Thoracic aorta (tissue), 2 donors: ENCODE data around the gene RAP1GAP. TPM values are rescaled to one million over a fixed set of nuclear protein-coding genes. Genes with fewer than 3 reads are reported as not detected.

Experiments
- ATAC-seq: fragments of 150-250 bp; one replicate; pipeline ENCODE4 v1.8.0; 2017; ENCODE audit warnings: low read depth; ENCODE audit not compliant: insufficient number of reproducible peaks, low FRiP score
- DNase-seq: peaks from one replicate; pipeline ENCODE4 v3.0.0-alpha.2; 2020; ENCODE audit warnings: low spot score
- H3K27ac ChIP-seq, 2 donors: fragments of 200-600 bp; sonication (generic); 1 replicate in 1 of 2; 2 replicates in 1 of 2; pipeline ENCODE4 v1.5.1; 2016; ENCODE audit warnings: mild to moderate bottlenecking in 2 of 2, moderate library complexity in 2 of 2
- H3K27me3 ChIP-seq: fragments of 200-600 bp; sonication (generic); replicated peaks from 2 replicates; pipeline ENCODE4 v1.6.0; 2016; ENCODE audit warnings: mild to moderate bottlenecking; ENCODE audit not compliant: insufficient read depth
- H3K36me3 ChIP-seq: fragments of 200-600 bp; sonication (generic); one replicate; pipeline ENCODE4 v1.5.1; 2016
- H3K4me1 ChIP-seq, 2 donors: fragments of 200-600 bp; sonication (generic); 1 replicate in 1 of 2; 2 replicates in 1 of 2; pipeline versions ENCODE4 v1.5.1 to v1.6.0; 2016; ENCODE audit warnings: low read depth in 2 of 2, mild to moderate bottlenecking in 1 of 2; ENCODE audit not compliant: control insufficient read depth in 1 of 2
- H3K4me3 ChIP-seq: fragments of 200-600 bp; sonication (generic); 2 replicates; pipeline ENCODE4 v1.5.1; 2016; ENCODE audit warnings: mild to moderate bottlenecking
- H3K9me3 ChIP-seq: fragments of 200-600 bp; sonication (generic); 2 replicates; pipeline ENCODE4 v1.5.1; 2016
- total RNA-seq, 2 donors: library from RNA; depleted of rRNA; stranded (reverse); fragments of >200 nt; gene quantifications; one replicate each; pipeline versions ENCODE4 v1.1.0 to v1.2.3, GENCODE V29; 2016
- TF ChIP-seq, protein P1 (sequence below): fragments of 200-600 bp; sonication (generic); IDR thresholded peaks from one replicate; pipeline ENCODE4 v1.5.1; 2019; ENCODE audit warnings: antibody characterized with exemption

Gene RAP1GAP
- total RNA-seq, 2 donors from 2014 or later, result 0.27 to 0.92 TPM

DNA sequence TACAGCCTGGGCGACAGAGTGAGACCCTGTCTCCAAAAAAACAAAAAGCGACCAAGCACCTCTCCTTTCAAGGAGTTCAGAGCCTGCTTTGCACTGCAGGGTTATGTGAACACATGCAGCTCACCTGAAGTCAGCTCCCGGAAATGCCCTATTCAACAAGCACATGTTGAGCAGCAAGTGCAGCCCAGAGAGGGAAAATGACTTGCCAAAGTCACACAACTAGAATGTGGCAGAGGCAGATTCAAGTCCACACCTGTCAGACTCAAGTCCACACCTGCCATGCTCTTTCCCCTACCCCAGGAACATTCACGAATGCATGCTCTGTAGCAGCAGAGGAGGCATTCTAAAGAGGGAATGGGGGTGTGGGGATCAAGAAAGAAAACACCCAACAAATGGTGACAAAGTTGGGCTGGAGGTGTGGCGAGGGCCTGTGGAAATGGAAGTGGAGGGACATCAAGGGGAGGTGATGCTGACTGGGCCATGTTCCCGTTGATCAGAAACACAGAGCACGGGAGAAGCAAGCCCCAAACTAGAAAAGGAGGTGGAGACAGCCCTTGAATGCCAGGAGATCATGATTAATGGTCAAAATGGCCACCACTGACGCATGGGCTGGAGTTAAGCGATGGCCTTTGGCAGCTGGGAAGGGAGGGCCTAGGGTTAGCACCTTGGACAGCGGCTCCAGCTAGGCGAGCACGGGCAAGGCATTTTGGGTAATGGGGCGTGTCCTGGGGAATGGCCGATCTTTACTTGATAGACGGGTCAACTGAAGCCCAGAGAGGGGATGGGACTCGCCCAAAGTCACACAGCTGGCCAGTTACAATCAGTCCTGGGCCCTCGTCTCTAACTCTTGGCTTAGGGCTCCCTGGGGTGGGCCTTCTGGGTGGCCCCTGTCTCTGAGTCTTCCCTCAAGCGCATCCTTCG is 21.5 kb downstream of the RAP1GAP start:
- peaks cover 4 to 8% of the 10 kb centered on the region in 2 donors for H3K4me1 ChIP-seq
- no peaks in the 10 kb centered on the region for H3K36me3 ChIP-seq
- ATAC-seq, result no peak
- H3K9me3 ChIP-seq, result no peaks in the 10 kb centered on the region
- H3K4me3 ChIP-seq, result no peak overlapping the region
- TF ChIP-seq, protein P1, sequence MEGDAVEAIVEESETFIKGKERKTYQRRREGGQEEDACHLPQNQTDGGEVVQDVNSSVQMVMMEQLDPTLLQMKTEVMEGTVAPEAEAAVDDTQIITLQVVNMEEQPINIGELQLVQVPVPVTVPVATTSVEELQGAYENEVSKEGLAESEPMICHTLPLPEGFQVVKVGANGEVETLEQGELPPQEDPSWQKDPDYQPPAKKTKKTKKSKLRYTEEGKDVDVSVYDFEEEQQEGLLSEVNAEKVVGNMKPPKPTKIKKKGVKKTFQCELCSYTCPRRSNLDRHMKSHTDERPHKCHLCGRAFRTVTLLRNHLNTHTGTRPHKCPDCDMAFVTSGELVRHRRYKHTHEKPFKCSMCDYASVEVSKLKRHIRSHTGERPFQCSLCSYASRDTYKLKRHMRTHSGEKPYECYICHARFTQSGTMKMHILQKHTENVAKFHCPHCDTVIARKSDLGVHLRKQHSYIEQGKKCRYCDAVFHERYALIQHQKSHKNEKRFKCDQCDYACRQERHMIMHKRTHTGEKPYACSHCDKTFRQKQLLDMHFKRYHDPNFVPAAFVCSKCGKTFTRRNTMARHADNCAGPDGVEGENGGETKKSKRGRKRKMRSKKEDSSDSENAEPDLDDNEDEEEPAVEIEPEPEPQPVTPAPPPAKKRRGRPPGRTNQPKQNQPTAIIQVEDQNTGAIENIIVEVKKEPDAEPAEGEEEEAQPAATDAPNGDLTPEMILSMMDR, result no peak
- no peaks in the 10 kb centered on the region for H3K27me3 ChIP-seq
- DNase-seq, result no peak
- no peak overlapping the region for H3K27ac ChIP-seq

DNA sequence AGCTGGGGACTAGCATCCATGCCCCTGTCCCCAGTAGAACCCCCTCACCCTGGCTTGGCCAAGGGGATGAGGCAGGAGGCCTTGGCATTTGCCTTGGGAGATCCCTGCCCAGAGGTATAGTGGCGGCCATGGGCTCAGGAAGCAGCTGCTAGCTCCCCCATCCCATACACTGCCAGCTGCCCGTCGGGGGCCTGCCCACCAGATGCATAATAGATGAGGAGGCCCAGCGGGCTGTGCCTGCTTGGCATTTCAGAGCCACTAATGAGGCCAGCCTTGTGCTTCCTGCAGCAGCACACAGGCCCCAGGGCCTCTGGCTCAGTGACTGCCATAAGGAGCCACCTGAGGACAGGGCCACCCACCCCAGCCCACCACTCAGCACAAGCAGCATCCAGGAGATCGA is 23.6 kb downstream of the RAP1GAP start:
- TF ChIP-seq, protein P1, result no peak
- H3K27ac ChIP-seq, result no peak overlapping the region
- no peaks in the 10 kb centered on the region for H3K36me3 ChIP-seq
- no peaks in the 10 kb centered on the region for H3K9me3 ChIP-seq
- ATAC-seq (no peak), DNase-seq (no peak)
- no peaks in the 10 kb centered on the region for H3K4me1 ChIP-seq
- H3K4me3 ChIP-seq, result no peak overlapping the region
- no peaks in the 10 kb centered on the region for H3K27me3 ChIP-seq

DNA sequence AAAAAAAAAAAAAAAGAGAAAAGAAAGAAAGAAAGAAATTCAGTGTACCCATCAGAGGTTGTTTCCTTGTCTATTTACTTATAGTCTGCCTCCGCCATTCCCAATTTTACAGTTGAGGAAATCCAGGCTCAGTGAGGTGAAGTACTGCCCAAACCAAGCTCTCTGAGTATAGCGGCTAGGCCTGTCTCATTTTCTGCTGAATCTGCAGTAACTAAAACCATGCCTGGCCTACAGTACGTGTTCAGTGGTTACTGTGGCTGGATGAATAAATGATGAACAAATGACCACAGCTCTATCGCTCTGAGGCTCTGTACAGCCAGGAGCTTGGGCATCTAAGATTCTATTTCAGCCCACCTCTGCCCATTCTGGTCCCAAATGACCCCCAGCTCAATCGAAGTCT is 24.3 kb downstream of the RAP1GAP start:
- TF ChIP-seq, protein P1, result no peak
- no peaks in the 10 kb centered on the region for H3K27me3 ChIP-seq
- H3K9me3 ChIP-seq, result no peaks in the 10 kb centered on the region
- DNase-seq (no peak), ATAC-seq (no peak)
- no peak overlapping the region for H3K4me3 ChIP-seq
- no peak overlapping the region for H3K27ac ChIP-seq
- H3K36me3 ChIP-seq, result no peaks in the 10 kb centered on the region
- no peaks in the 10 kb centered on the region for H3K4me1 ChIP-seq

DNA sequence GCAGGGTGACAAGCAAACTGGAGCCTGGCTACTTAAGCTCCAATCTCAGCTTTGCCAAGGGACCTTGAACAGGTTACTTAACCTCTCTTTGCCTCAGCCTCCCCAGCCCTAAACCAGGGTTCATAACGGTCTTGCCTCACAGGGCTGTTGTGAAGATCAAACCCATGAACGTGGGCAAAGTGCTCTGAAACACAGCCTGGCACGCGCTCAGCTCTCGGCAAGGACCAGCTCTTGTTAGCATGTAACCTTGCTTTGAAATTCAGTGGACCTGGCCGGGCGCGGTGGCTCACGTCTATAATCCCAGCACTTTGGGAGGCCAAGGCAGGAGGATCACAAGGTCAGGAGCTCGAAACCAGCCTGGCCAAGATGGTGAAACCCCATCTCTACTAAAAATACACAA is 24.8 kb downstream of the RAP1GAP start:
- DNase-seq, result no peak
- Histone ChIP-seq H3K36me3 (no peaks in the 10 kb centered on the region), H3K27ac (no peak overlapping the region), H3K4me3 (no peak overlapping the region), H3K4me1 (no peaks in the 10 kb centered on the region), H3K9me3 (no peaks in the 10 kb centered on the region), H3K27me3 (no peaks in the 10 kb centered on the region)
- TF ChIP-seq, protein P1, result no peak
- no peak for ATAC-seq

DNA sequence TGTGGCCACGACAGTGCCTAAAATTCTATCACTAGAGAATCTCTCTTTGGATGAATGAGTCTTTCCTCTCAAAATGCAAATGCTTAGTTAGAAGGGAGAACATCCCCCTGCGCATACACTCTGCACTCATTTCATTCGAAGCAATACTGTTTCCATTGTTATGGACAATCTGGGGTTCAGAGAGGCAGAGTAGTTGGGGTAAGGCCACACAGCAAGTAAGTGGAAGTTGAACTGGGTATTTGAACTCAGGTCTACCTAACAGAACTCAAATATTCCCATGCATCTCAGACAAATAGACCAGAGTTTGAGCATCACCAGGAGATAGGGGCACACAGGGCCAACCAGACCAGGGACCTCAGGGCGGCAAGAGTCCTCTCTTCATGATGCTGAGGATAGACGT is 25.5 kb downstream of the RAP1GAP start:
- Histone ChIP-seq H3K4me3 (no peak overlapping the region), H3K27me3 (no peaks in the 10 kb centered on the region), H3K27ac (no peak overlapping the region), H3K36me3 (no peaks in the 10 kb centered on the region), H3K9me3 (no peaks in the 10 kb centered on the region), H3K4me1 (no peaks in the 10 kb centered on the region)
- no peak for DNase-seq
- TF ChIP-seq, protein P1, result no peak
- ATAC-seq, result no peak
